Measurements from ENCODE around the gene CCDC85C. TPM values are rescaled to one million over a fixed set of nuclear protein-coding genes. Genes with fewer than 3 reads are reported as not detected.

The CCDC85C gene
- total RNA-seq, 1 donor from 2014 or later, result 9.7 TPM

DNA sequence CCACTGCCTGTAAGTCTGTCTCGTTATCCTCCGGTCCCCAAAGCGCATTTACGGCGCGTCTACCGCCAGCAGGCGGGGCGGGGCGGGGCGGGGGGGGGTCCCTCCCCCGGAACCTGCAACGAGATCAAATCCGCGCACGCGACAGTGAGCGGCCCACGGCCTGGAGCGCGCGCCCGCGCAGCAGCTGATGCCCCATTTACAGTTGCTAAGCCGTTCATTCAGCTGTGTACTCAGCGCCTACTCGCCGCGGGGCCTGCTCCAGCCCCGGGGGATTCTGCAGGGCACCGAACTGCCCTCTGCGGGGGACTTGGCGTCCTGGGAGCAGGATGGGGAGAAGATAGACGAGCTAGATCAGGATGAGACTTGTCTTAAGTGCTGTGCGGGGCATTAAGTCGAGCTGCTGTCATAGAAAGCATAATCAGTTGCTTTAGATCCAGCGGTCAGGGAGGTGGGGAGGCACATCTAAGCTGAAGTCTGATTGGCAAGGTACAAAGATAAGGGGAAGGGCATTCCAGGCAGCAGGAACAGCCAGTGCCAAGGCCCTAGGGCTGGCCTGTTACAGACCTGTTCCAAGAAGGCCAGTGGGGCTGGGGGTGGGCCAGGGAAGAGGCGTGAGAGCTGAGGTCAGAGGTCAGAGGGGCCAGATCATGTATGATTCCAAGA lies 1.4 kb upstream of the CCDC85C start:
- DNase-seq, result peak; percentile 55

DNA sequence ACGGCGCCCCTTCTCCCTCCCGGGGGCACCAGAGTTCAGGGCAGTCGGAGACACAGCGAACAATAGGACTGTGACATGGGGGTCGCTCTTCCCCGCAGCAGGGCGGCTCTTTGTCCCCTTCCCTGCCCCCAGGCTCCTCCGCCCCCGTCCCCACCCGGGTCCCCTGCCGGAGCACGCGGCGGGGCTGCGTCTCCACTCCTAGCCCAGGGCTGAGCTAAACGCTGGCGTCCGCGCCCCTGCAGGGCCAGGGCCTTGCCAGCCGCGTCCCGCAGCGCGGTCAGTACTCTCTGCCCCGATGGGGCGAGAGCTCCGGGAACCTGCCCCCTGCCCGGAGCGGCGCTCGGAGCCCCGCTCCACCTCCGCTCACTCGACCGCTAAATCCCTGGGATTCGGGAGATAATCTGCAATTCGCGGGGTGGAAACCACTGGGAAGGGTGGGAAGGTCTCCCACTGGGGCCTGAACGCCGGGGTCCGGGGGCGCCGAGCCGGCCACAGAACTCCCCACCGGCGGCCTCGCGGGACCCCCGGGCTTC lies 825 bp upstream of the CCDC85C start:
- no peak for DNase-seq

DNA sequence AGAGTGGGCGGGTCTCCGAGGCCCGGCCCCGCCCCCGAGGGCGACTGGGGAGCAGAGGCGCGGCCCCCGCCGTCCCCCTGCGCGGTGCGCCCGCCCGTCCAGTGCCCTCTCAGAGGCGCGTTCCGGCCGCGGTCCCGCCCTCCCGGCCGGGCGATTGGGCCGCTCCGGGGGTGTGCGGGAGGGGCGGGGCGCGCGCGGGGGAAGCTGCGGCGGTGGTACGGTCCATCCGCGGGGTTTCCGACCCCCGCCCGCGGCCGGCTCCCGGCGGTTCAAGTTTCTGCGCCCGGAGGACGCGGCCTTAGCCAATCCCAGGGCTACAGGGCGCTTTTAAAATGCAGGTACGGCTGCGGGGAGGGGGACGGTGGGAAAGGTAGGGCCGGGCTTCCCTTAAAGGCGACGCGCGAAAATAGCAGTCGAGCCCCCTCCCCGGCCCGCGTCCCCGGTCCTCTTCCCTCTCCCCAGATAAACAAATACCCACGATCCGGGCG lies 315 bp upstream of the CCDC85C start:
- DNase-seq, result peak; percentile 88

DNA sequence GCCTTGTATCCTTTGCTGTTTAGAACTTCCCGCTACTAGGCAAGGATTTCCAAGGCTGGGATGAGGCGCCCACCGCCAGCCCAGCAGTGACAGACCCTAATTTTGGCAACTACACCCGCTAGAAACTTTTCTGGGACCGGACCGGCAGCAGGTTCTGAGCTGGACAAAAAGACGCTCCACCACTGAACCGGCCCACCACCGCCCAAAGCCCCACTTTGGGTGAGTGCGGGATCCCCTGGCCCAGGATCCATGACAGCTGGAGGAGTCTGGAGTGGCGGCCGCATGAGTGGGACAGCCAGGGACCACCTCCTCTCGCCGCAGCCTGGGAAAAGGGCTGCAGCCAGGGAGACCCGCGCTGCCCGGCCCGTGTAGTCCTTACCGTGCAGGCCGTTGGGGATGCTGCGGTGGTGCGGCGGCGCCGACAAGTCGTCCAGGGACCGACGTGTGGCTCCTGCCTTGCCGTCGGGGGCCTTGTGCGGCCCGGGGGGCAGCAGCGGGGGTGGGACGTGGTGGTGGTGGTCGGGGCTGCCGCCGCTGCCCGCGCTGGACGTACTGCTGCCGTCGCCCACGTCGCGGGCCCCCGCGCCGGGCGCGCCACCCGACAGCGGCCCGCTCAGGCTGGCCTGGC lies 1.1 kb downstream of the CCDC85C start:
- no peak for DNase-seq

DNA sequence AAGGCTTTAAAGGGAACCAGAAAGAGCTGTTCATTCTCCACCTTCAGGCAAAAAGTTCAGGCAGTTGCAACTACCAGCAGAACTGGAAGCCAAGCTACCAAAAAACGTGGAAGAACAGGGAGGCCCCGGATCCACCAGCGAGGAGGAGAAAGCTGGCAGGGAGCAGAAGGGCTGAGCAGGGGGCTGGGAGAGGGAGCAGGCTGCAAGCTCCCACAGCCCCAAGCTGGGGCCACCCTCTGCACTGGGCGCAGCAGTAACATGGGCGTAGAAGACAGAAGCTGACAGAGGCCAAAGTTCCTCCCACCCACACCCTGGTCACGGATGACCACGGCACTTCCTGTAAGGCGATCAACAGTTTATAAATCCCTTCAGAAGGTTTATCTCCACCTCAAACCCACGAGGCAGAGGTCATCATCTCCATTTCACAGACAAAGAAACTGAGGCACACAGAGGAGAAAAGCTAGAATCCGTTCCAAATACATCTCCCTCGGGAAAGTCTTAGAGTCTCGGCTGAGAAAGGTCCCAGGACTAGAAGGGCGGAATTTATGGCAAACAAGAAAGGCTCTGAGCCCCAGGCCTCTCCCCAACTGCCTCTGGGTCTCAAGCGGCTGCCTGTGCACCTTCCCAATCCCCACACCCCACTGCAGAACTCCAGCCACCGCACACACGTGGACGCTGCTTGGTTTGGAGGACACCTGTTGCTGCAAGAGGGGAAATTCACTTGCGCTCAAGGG lies 1.8 kb downstream of the CCDC85C start:
- no peak for DNase-seq

DNA sequence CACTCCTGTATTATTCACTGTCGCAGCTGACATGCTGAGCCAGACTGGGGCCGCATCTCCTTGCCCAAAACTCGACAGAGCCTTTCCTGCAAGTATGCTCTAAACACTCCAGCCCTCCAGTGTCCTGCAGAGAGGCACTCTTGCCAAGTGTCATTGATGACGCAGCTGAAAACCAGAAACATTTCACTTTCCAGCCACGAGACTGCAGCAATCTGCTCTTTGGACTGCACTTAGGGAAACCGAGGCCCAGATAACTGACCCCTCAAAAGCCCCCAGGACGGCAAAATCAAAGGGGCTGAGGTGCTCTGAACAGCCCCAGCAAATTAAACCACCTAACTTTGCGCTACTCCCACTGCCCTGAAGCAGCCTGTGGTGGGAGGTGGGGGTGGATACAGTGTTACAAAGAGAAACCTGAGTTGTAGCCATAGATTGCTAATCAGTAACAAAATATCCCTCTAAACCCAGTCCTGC lies 2.6 kb downstream of the CCDC85C start:
- no peak for DNase-seq

DNA sequence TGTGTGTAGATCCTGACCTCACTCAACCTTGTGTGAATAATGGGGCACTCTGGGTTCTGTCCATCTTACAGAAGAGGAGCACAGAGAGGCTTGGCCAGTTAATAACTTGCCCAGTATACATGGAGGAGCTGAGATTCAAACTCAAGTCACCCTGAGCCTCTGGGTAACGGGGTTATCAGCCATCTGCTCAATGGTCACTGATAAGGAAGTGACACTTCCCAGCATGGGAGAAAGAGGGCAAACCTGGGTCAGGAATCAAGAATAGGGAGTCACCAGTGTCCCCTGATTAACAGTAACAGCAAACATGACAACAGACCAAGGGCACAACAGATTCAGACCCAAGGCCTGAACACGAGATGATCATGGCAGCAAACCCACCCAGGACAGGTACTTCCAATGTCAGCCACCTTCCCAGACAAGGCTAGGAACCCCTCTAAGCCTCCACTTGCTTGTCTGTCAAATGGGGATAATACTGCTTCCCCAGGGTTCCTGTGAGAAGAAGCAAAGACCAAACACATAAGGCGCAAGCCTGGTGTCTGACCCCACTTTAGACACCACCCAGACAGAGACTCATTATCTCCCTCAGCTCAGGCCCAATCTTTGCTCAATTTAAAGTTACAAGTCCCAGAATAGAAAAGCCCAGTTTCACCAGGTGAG lies 3.6 kb downstream of the CCDC85C start:
- DNase-seq, result no peak

DNA sequence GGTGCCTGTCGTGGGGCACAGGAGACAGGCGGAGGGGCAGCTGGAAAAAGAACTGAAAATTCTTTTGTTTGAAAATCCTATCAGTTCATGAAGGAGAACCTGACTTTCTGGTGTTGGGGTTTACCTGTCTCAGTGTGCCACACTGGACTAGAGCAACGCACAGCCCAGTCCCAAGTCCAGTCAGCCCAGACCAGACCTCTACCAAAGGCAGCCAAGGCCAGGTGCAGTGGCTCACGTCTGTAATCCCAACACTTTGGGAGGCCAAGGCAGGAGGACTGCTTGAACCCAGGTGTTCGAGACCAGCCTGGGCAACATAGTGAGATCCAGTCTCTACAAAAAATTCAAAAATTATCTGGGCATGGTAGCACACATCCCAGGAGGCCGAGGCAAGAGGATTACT lies 4.6 kb downstream of the CCDC85C start:
- DNase-seq, result no peak

DNA sequence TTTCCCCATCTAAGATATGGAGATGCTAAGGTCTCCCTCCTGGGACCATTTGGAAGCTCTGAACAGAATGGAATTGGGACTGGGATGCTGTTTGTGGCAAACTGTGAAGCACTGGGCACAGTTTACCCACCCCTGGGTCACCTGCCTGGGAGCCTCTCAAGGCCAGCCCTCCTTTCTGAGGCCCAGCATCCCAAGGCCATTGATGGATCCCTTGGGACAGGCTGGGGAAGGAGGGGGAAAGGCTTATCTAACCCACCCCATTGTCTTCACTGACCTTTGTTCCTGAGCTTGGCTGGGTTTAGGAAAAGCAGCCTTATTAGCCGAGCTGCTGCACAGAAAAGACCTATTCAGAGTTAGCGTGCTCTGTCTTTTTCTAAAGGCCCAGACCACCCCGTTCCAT lies 5.2 kb downstream of the CCDC85C start:
- no peak for DNase-seq

DNA sequence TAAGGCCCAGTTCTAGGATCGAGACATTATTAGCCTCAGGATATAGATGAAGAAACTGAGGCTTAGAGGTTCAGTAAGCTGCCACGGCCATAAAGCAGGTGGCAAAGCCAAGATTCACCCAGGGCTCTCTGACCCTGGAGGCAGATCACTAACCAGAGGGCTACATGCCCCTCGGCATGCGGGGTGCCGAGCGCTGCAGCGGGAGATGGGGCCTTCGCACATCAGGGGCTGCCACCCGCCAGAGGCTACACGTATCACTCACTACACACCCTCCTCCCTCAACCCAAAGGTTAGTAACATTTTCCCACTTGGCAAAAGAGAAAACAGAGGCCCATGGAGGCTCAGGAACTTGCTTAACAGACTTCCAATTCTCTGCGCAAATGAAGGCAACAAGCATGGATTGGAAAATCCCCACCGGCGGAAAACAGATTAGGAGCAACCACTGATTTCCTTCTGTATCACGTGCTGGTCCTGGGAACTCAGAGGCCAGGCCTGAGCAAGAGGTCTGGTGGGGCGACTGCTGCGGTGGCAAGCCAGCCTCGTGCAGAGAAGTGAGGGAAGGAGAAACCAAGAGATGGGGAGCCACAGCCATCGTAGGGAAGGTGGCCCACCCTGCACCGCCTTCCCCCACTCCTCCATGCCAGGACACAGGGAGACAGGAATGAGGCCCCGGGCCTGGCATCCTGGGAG lies 6.0 kb downstream of the CCDC85C start:
- DNase-seq, result no peak

DNA sequence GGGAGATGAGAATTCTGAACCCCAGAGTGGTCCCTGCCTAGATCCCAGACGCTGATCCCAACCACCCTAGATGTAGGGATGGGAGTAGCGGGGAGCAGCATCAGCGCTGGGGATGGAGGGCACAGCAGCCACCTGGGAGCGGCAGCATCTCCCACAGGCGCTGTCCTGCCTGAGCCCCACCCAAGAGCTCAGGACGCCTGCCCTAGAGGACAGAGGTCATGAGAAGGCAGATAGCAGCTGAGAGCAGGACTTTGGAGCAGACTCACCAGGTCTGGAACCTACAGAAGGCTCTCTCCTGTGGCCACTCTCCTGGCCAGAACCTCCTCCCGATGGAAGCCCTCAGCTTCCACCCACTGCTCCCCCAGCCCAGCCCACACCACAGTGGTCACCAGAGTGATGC lies 7.2 kb downstream of the CCDC85C start:
- no peak for DNase-seq

DNA sequence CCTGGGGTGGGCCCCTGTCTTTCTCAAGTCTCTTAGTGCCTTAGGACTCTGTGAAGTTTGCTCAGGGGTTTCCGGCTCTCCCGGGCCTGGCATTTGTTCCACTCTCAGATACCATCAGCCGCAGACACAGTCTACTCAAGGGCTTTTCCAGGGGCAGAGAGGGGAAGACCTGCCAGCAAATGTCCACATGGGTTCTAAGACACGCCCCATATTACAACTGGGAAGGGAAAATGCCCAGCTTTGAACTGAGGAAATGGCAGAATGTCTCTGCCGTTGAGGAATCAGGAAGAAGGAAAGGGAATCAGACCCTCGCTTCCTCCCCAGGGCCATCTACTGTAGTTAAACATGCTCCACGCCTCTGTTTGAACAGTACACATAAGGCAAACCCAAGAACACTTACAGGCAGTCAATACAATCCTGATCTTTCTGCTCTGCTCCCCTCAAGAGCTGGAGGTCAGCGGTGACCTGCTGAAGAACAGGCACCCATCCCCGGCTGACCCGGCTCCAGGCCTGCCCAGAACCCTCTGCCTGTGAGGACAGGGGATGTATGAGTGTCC lies 7.9 kb downstream of the CCDC85C start:
- no peak for DNase-seq

DNA sequence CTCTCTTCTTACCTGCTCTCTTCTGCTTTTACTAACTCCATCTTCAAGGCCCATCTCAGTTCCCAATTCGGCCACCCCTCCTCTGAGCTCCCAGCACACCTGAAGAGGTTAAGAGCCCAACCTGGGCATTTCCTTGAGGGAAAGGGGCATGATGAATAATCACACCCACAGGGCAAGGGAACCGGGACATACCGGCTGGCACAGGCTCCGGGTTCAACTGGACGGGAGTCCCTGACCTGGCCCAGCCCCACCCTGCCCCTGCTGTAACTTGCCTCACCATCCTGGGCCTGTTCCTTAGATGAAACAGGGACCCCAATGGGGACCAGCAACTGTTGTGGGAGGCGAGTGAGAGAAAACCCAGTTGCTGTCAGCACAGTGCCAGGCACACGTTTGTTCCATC lies 8.5 kb downstream of the CCDC85C start:
- no peak for DNase-seq

DNA sequence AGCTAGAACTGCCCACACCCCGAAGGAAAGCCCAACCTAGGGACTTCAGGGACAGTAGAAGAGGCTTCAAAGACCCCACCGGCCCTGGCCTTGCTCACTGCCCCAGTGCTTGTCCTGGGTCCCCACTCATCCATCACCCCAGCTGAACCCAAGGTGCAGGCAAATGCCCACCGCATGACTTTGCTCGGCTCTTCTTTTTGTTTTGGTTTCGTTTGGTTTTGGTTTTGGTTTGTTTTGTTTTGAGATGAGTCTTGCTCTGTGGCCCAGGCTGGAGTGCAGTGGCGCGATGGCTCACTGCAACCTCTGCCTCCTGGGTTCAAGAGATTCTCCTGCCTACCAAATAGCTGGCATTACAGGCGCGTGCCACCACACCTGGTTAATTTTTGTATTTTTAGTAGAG lies 9.0 kb downstream of the CCDC85C start:
- no peak for DNase-seq

DNA sequence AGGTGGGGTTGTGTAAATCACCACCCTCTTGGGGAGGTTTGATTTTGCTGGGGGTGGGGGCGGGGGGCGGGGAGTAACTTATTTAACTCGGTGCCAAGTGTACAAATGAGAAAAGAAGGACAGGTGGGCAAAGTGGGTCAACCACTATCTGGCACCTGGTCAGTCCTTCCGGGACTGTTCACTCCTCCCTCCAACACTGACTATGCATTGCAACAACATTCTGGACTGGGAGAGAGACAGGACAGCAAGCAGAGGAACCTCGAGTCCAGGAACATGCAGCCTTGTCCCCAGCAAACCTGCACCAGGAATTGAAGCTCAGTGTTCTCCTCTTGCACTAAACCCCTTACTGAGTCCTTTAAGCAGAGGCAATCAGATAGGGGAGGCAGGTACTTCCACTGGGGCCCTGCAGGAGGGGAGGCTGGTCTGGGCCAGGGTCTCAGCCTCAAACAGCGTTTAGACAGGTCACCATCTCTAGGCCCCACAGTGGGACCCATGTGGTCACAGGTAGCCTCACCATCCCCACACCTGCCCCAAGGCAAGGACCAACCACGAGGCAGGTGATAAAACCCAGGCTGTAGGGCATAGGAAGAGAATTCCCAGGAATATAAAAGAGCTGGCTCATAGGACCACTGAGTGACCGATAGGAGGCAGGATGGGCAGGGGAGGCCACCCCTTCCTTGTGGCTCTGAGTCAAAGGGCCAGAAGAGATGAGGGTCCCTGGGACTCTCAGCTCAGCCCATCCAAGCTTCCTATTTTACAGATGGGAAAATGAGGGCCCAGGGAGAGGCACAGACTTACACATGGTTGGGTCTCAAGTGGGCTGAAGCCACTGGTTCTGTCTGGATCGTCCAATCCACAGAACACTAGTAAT lies 9.8 kb downstream of the CCDC85C start:
- no peak for DNase-seq

DNA sequence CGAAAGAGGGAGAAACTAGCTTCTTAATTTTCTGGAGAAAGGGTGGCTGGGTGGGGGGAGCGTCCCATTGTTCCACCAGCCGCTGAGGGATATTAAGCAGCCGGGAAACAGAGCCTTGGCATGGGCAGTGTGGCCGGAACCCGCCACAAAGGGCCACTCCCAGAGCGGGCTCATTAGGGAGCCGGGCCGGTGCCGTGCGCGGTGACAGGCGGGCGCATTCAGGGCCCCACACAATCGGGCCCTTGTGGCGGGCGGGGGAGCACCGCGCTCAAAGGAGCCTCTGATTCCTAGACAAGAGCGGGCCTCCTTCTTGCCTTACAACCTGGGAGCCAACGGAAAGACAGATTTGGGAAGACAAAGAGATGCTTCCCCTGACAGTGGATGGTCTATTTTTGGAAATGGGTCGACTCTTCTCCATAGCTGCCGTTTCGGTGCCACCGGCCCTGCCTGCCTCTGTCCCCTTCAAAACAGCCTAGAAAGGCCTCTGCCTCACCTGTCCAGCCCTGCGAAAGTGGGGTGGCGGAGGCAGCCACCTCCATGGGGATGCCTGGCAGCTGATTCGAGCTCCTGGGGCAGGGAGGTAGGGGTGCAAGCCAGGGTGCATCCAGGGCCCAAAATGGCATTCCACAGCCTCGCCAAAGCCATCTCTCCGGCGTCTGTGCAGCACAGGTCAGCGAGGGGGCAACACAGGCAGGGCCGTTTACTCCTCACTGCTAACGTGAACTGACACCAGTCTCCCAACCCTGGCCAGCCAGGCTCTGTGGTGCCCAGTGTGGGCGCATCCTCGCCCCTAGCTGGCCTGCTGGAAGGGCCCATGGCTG lies 10.9 kb downstream of the CCDC85C start:
- no peak for DNase-seq

DNA sequence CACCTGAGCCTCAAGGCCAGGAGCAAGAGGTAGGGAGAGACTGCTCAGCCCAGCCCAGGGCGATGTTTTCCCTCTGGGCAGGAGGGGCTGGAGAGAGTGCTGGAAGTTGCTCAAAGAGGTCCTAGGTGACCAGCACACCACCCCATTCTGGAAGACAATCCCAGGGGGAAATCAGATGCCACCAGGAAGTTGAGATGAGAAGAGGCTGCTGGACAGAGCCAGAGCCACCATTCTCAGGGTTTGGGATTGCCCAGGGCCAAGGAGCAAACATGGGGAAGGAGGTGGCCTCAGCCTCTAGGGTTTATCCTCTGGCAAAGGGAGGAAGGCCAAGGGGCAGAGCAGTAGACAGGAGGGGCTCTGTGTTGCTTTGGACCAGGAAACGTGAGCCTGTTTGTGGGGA lies 11.6 kb downstream of the CCDC85C start:
- no peak for DNase-seq

DNA sequence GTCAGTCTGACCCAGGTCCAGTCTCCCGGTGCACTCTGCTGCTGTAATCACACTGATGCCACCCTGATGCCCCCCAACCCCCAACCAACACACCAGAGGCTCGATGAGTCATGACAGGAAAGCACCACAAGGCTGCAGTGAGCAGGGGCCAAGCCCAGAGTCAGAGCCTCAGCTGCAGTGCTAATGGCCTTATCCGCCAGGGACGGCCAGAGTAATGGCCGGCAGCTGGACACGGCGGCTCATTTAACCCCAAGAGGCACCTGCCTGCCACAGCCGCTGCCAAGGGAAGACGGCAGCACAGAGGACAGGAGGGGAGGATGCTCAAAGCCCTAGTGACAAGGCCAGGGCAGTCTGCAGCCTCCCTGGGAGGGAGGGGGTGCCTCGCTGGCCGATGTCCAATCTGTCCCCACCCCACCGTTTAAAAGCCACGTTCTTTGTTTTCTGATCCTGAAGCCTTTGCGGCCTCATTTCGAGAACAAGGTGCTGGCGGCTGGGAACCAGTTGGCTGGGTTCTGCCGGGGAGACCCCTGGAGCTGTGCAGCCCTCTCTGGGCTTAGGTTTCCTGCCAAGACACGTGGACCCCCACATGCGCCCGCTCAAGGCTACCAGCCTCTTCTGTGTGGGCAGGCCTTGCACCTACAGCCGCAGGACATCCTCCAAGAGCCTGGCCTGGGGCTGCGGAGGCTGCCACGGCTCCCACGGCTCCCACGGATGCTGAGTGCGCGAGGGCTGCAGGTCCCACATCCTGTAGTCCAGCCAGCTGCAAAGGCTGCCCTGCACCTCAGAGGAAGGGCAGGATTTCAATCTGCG lies 13.1 kb downstream of the CCDC85C start:
- peak; percentile 29 for DNase-seq
